IPS-15b (cell line): ENCODE data around the gene POMT1.

Source experiments
- H3K27me3 ChIP-seq: one replicate; pipeline ENCODE4 v1.6.1; 2013; ENCODE audit warnings: low read length; ENCODE audit not compliant: control insufficient read depth, insufficient read depth
- H3K36me3 ChIP-seq: one replicate; pipeline ENCODE4 v1.6.1; 2013; ENCODE audit warnings: low read length; ENCODE audit not compliant: control insufficient read depth, insufficient read depth
- H3K4me1 ChIP-seq: one replicate; pipeline ENCODE4 v1.6.1; 2013; ENCODE audit warnings: mild to moderate bottlenecking, low read length; ENCODE audit not compliant: control insufficient read depth, insufficient read depth
- H3K4me3 ChIP-seq: one replicate; pipeline ENCODE4 v1.5.1; 2013; ENCODE audit warnings: low read depth, low read length
- H3K9ac ChIP-seq: one replicate; pipeline ENCODE4 v1.6.1; 2013; ENCODE audit warnings: low read depth, mild to moderate bottlenecking, low read length
- H3K9me3 ChIP-seq: one replicate; pipeline ENCODE4 v1.6.1; 2013; ENCODE audit warnings: mild to moderate bottlenecking, low read length; ENCODE audit not compliant: control insufficient read depth, insufficient read depth

POMT1 gene

DNA sequence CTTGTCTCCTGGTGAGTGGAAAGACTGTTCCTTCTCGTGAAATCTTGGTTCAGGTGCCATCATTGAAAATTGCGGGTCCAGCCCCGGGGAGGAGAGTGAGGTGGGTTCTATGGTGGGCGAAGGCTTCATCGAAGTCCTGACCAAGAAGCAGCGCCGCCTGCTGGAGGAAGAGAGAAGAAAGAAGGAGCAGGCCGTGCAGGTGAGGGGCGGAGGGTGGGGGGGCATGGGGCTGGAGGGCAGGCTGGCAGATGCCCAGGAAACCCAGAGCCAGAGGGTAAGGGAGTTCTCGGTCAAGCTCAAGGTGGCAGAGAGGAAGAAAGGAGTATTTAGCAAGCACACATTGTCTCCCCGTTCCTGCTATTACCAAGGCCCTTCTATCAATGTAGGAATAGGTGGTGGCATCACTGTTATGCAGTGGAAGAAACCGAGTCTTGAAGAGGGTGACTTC lies 24.3 kb upstream of the POMT1 start:
- Histone ChIP-seq H3K36me3 (peaks cover 91% of the 10 kb centered on the region), H3K27me3 (no peaks in the 10 kb centered on the region), H3K9me3 (no peaks in the 10 kb centered on the region), H3K4me3 (no peak overlapping the region), H3K9ac (no peak overlapping the region), H3K4me1 (no peaks in the 10 kb centered on the region)

GRCh38 chr9:131478911-131479310 lies 23.8 kb upstream of the POMT1 start:
- no peak overlapping the region for H3K4me3 ChIP-seq
- H3K4me1 ChIP-seq = no peaks in the 10 kb centered on the region
- H3K9me3 ChIP-seq = no peaks in the 10 kb centered on the region
- H3K27me3 ChIP-seq = no peaks in the 10 kb centered on the region
- no peak overlapping the region for H3K9ac ChIP-seq
- peaks cover 91% of the 10 kb centered on the region for H3K36me3 ChIP-seq

DNA sequence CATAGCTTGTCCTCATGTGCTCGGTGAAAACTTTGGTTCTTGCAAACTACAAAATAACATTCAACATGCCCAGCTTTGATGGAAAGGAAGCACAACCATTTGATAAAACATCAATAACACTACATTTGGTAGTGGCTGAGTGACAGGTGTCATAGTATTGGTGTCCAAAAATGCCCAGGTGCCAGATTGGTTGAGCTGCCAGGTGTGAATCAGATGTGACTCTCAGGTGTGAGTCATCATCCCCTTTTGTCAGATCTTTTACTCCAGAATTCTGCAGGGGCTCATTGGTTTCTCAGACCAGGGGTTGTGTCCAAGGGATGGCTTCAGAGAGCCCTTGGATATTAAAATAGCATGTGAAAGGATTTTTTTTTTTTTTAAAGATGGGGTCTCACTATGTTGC lies 22.5 kb upstream of the POMT1 start:
- Histone ChIP-seq H3K4me1 (no peaks in the 10 kb centered on the region), H3K4me3 (no peak overlapping the region), H3K36me3 (peaks cover 91% of the 10 kb centered on the region), H3K9ac (no peak overlapping the region), H3K9me3 (no peaks in the 10 kb centered on the region), H3K27me3 (no peaks in the 10 kb centered on the region)

- H3K9me3 ChIP-seq = no peaks in the 10 kb centered on the region
- peaks cover 91% of the 10 kb centered on the region for H3K36me3 ChIP-seq
- no peaks in the 10 kb centered on the region for H3K4me1 ChIP-seq
- H3K27me3 ChIP-seq = no peaks in the 10 kb centered on the region
- H3K4me3 ChIP-seq = no peak overlapping the region
- no peak overlapping the region for H3K9ac ChIP-seq
Measured at GRCh38 chr9:131481441-131482342, 21.0 kb upstream of the POMT1 start.

DNA sequence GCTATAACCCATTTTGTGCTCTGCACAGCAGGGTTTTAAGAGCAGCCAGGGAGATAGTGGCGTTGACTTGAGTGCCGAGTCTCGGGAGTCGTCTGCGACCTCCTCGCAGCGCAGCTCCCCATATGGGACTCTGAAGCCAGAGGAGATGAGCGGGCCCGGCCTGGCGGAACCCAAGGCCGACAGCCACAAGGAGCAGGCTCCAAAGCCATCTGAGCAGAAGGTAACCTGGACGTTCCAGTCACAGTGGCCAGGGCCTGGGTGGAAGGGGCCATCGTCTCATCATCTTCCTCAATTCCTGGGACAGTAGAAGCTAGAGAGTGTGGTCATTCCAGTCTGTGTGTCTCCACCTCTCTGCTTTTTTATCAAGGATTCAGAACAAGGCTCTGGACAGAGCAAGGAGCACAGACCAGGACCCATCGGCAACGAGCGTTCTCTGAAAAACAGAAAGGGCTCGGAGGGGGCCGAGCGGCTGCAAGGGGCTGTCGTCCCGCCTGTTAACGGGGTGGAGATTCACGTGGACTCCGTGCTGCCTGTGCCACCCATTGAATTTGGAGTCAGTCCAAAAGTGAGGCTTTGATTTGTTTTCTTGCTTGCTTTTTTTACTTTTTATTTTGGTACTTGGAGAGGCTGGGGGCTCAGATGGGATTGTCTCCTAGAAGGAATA lies 20.2 kb upstream of the POMT1 start:
- Histone ChIP-seq H3K4me3 (no peak overlapping the region), H3K36me3 (peaks cover 91% of the 10 kb centered on the region), H3K9ac (no peak overlapping the region), H3K4me1 (no peaks in the 10 kb centered on the region), H3K9me3 (no peaks in the 10 kb centered on the region), H3K27me3 (no peaks in the 10 kb centered on the region)

GRCh38 chr9:131483319-131484050 lies 19.2 kb upstream of the POMT1 start:
- no peak overlapping the region for H3K9ac ChIP-seq
- peaks cover 94% of the 10 kb centered on the region for H3K36me3 ChIP-seq
- no peak overlapping the region for H3K4me3 ChIP-seq
- no peaks in the 10 kb centered on the region for H3K27me3 ChIP-seq
- H3K9me3 ChIP-seq = no peaks in the 10 kb centered on the region
- no peaks in the 10 kb centered on the region for H3K4me1 ChIP-seq

DNA sequence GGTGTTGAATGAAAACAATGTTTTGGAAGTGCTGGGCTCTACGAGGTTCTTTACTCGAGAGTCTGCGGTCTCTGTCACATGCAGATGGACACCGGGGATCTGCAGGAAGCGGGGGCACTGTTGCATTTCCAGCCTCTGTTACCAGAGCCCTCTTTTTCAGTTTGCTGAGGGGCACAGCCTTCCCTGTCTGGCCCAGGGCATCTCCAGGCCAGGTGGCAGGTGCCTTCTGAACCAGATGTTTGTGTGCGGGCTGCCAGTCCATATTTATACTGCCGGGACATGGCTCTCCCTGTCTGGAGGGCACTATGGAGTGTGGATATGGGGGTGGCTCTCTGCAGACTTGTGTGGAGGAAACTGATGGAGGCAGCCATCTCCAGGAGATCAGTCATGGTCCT lies 18.7 kb upstream of the POMT1 start:
- H3K9me3 ChIP-seq = no peaks in the 10 kb centered on the region
- no peaks in the 10 kb centered on the region for H3K27me3 ChIP-seq
- no peak overlapping the region for H3K9ac ChIP-seq
- no peaks in the 10 kb centered on the region for H3K4me1 ChIP-seq
- H3K36me3 ChIP-seq = peaks cover 94% of the 10 kb centered on the region
- H3K4me3 ChIP-seq = no peak overlapping the region

GRCh38 chr9:131484560-131485185 lies 18.0 kb upstream of the POMT1 start:
- no peaks in the 10 kb centered on the region for H3K4me1 ChIP-seq
- no peaks in the 10 kb centered on the region for H3K27me3 ChIP-seq
- peaks cover 94% of the 10 kb centered on the region for H3K36me3 ChIP-seq
- no peaks in the 10 kb centered on the region for H3K9me3 ChIP-seq
- H3K4me3 ChIP-seq = no peak overlapping the region
- H3K9ac ChIP-seq = no peak overlapping the region

DNA sequence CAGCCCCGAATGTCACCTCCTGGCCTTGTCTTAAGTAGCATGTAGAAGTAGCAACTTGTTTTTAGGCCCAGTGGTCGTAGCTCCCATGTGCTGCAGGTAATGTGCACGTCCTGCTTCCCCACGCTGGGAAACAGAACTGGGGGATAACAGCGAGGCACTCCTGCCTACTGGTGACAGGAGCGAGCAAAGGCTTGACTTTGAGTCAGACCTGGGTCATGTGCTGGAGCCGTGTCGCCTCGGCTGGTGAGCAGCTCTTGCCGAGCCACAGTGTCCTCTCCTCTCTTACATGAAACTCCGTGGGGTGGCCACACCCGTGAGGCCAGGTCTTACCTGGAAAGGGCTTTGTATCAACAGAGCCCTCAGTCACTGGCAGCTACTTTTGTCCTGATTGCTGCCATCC lies 17.5 kb upstream of the POMT1 start:
- no peak overlapping the region for H3K9ac ChIP-seq
- peaks cover 94% of the 10 kb centered on the region for H3K36me3 ChIP-seq

DNA sequence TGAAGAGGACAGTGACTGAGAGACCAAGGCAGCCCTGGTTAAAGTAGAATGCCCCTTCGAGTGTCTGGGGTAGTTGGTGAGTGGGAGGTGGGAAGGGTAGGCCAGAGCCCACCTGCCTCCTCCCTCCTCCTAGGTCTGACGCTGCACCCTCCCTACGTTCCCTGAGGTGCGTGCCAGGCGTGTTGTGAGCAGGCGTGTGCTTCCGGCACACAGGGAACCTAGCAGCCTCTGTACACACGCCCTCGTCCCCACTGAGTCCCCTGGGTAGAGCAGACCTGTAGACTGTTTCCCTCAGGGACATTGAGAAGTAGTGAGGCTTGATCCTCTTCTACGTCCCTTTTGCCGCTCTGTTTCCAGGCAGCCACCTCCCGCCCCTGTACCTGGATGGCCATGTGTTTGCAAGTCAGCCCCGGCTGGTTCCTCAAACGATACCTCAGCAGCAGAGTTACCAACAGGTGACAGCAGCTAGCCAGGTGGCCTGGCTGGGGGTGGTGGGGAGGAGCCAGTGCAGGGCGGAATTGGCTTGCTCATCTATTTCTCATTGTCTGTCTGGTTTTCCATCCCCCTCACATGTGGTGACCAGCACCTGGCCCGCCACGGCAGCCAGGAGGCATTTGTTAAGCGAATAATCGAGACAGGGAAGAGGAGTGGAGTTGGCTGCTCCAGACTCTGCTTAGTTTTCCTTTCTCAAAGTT lies 16.8 kb upstream of the POMT1 start:
- H3K9me3 ChIP-seq = no peaks in the 10 kb centered on the region
- H3K9ac ChIP-seq = no peak overlapping the region
- no peak overlapping the region for H3K4me3 ChIP-seq
- no peaks in the 10 kb centered on the region for H3K4me1 ChIP-seq
- no peaks in the 10 kb centered on the region for H3K27me3 ChIP-seq
- peaks cover 95% of the 10 kb centered on the region for H3K36me3 ChIP-seq

More for the DNA sequence above, 17.5 kb upstream of the POMT1 start:
- Histone ChIP-seq H3K4me1 (no peaks in the 10 kb centered on the region), H3K9me3 (no peaks in the 10 kb centered on the region), H3K4me3 (no peak overlapping the region), H3K27me3 (no peaks in the 10 kb centered on the region)

DNA sequence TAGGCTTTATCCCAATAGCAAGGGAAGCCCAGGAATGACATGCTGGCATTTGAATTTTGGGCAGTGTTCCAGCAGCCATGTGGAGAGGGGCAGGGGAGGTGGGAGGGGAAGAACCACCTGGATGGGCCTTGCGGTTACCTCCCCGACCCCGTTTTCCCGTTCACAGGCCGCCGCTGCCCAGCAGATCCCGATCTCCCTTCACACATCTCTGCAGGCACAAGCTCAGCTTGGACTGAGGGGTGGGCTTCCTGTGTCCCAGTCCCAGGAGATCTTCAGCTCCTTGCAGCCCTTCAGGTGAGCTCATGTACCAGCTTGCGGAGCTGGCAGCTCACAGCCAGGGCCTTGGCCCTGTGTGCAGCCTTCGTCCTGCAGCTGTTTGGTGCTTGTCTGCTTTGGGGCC lies 15.7 kb upstream of the POMT1 start:
- no peak overlapping the region for H3K9ac ChIP-seq
- no peaks in the 10 kb centered on the region for H3K9me3 ChIP-seq
- no peak overlapping the region for H3K4me3 ChIP-seq
- no peaks in the 10 kb centered on the region for H3K27me3 ChIP-seq
- H3K4me1 ChIP-seq = no peaks in the 10 kb centered on the region
- H3K36me3 ChIP-seq = peaks cover 98% of the 10 kb centered on the region
